Measurements from ENCODE around the gene S100B.

Gene S100B

GRCh38 chr21:46557919-46558392 lies 46.9 kb downstream of the S100B start:
- DNase-seq = no peak

GRCh38 chr21:46557469-46557868 lies 47.4 kb downstream of the S100B start:
- no peak for DNase-seq

- no peak for DNase-seq
Observed at GRCh38 chr21:46556802-46557201, 48.1 kb downstream of the S100B start.

GRCh38 chr21:46555678-46556077 lies 49.2 kb downstream of the S100B start:
- no peak for DNase-seq

GRCh38 chr21:46555225-46555617 lies 49.7 kb downstream of the S100B start:
- DNase-seq = no peak

- DNase-seq = peak; percentile 4
Observed at GRCh38 chr21:46554431-46555224, 50.3 kb downstream of the S100B start.

GRCh38 chr21:46553993-46554392 lies 50.9 kb downstream of the S100B start:
- DNase-seq = no peak

GRCh38 chr21:46552865-46553379 lies 52.0 kb downstream of the S100B start:
- no peak for DNase-seq

- DNase-seq = no peak
Observed at GRCh38 chr21:46552274-46552673, 52.6 kb downstream of the S100B start.

GRCh38 chr21:46551636-46552241 lies 53.1 kb downstream of the S100B start:
- DNase-seq = no peak

- DNase-seq = no peak
Observed at GRCh38 chr21:46550116-46550941, 54.6 kb downstream of the S100B start.

- no peak for DNase-seq
Observed at GRCh38 chr21:46549650-46550049, 55.2 kb downstream of the S100B start.

Measured in DMS79 treated with DMSO at 0.1 percent for 48 hours (cell line).